ENCODE results near the gene RAX2. TPM values are rescaled to one million over a fixed set of nuclear protein-coding genes. Genes with fewer than 3 reads are reported as not detected.

RAX2 gene
- total and polyA plus RNA-seq, 2 of the 8 experiments (the other 6 are each of a cell fraction or from before 2014, with no cell fraction given), result 0.08 TPM; not detected in 1

- no peak for TF ChIP-seq CHD7 (IDR thresholded peaks at IDR 0.05; ENCODE audit: insufficient replicate concordance, low read length)
- no peak for TF ChIP-seq MAX (IDR thresholded peaks at IDR 0.05)
- TF ChIP-seq CTBP2 (IDR thresholded peaks at IDR 0.05; ENCODE audit: borderline replicate concordance, insufficient read depth, insufficient read length, low read length), result no peak
These were observed 25.5 kb downstream of the RAX2 start (continued) for GRCh38 chr19:3746371-3747056.
